ACC112 (cell line): ENCODE data around the gene GAB1.

Experiments
- H2AFZ ChIP-seq: fragments of 200-600 bp; sonication (generic); one replicate; pipeline ENCODE4 v1.6.0; 2017; ENCODE audit warnings: antibody characterized with exemption, low read length; ENCODE audit not compliant: unreplicated experiment
- H3K27ac ChIP-seq: fragments of 200-600 bp; sonication (generic); 2 replicates; pipeline ENCODE4 v1.5.1; 2014; ENCODE audit warnings: low read depth, mild to moderate bottlenecking, antibody characterized with exemption, low read length, moderate library complexity
- H3K27me3 ChIP-seq: fragments of 200-600 bp; sonication (generic); 2 replicates; pipeline ENCODE4 v1.6.1; 2014; ENCODE audit warnings: mild to moderate bottlenecking, antibody characterized with exemption, low read length, moderate library complexity, mixed read lengths; ENCODE audit not compliant: insufficient read depth
- H3K36me3 ChIP-seq: fragments of 200-600 bp; sonication (generic); 2 replicates; pipeline ENCODE4 v1.6.1; 2016; ENCODE audit warnings: mild to moderate bottlenecking, antibody characterized with exemption, low read length, moderate library complexity, mixed read lengths; ENCODE audit not compliant: insufficient read depth
- H3K4me1 ChIP-seq: fragments of 200-600 bp; sonication (generic); one replicate; pipeline ENCODE4 v1.6.1; 2016; ENCODE audit warnings: low read length, mixed read lengths; ENCODE audit not compliant: insufficient read depth, unreplicated experiment, control insufficient read depth
- H3K4me3 ChIP-seq: fragments of 200-600 bp; sonication (generic); 2 replicates; pipeline ENCODE4 v1.5.1; 2014; ENCODE audit warnings: mild to moderate bottlenecking, low read depth, low read length
- H3K79me2 ChIP-seq: fragments of 200-600 bp; sonication (generic); one replicate; pipeline ENCODE4 v1.6.0; 2016; ENCODE audit warnings: low read length; ENCODE audit not compliant: control insufficient read depth, unreplicated experiment, insufficient read depth

Gene GAB1

GRCh38 chr4:143441109-143441508 lies 104.4 kb downstream of the GAB1 start:
- Histone ChIP-seq H3K27ac (no peak overlapping the region), H3K4me3 (no peak overlapping the region), H3K27me3 (no peaks in the 10 kb centered on the region), H3K4me1 (peaks cover 4% of the 10 kb centered on the region), H2AFZ (no peak overlapping the region), H3K79me2 (no peaks in the 10 kb centered on the region), H3K36me3 (peaks cover 11% of the 10 kb centered on the region; the same call in 1 of the 2 replicates)

- Histone ChIP-seq H3K27me3 (no peaks in the 10 kb centered on the region), H3K79me2 (no peaks in the 10 kb centered on the region), H3K36me3 (peaks cover 11% of the 10 kb centered on the region; the same call in 1 of the 2 replicates), H3K27ac (no peak overlapping the region), H3K4me1 (peaks cover 4% of the 10 kb centered on the region), H2AFZ (no peak overlapping the region), H3K4me3 (no peak overlapping the region)
These were observed 105.0 kb downstream of the GAB1 start for GRCh38 chr4:143441678-143442077.

- no peak overlapping the region for H3K4me3 ChIP-seq
- no peak overlapping the region for H2AFZ ChIP-seq
- H3K79me2 ChIP-seq, result no peaks in the 10 kb centered on the region
- 0 out of 2 replicates have a peak, but pooled peaks cover under 1% of the 10 kb centered on the region for H3K36me3 ChIP-seq
- no peak overlapping the region for H3K27ac ChIP-seq
- H3K4me1 ChIP-seq, result peaks cover 1% of the 10 kb centered on the region
- no peaks in the 10 kb centered on the region for H3K27me3 ChIP-seq
These were observed 107.1 kb downstream of the GAB1 start for GRCh38 chr4:143443728-143444127.

DNA sequence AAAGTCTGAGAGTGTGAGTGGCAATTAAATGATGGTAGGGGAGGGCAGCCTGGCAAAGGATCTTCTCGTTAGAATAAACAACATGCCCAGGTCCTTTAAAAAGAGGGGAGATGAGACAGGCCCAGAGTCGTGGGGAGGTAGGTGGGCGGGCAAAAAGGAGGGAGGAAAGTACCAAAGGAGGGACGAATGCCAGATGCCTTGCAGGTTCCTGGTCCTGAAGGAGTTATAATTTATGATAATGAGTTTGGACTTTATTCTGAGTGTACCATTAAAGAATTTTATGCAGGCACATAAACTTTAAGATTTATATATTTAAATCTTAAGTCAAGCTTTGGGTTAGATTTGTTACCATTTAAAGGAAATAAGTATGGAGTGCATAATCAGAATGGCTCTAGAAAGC lies 114.5 kb downstream of the GAB1 start:
- H3K4me1 ChIP-seq, result no peaks in the 10 kb centered on the region
- no peak overlapping the region for H3K4me3 ChIP-seq
- no peaks in the 10 kb centered on the region for H3K36me3 ChIP-seq
- no peak overlapping the region for H2AFZ ChIP-seq
- H3K27ac ChIP-seq, result no peak overlapping the region
- no peaks in the 10 kb centered on the region for H3K79me2 ChIP-seq
- H3K27me3 ChIP-seq, result no peaks in the 10 kb centered on the region

GRCh38 chr4:143455211-143455610 lies 118.5 kb downstream of the GAB1 start:
- Histone ChIP-seq H3K36me3 (no peaks in the 10 kb centered on the region), H3K79me2 (no peaks in the 10 kb centered on the region), H3K4me3 (no peak overlapping the region), H3K4me1 (no peaks in the 10 kb centered on the region), H3K27ac (no peak overlapping the region), H2AFZ (no peak overlapping the region), H3K27me3 (no peaks in the 10 kb centered on the region)

- H2AFZ ChIP-seq, result no peak overlapping the region
- no peaks in the 10 kb centered on the region for H3K79me2 ChIP-seq
- no peaks in the 10 kb centered on the region for H3K4me1 ChIP-seq
- no peak overlapping the region for H3K4me3 ChIP-seq
- no peaks in the 10 kb centered on the region for H3K27me3 ChIP-seq
- H3K27ac ChIP-seq, result no peak overlapping the region
- peaks cover 6% of the 10 kb centered on the region; the same call in 1 of the 2 replicates for H3K36me3 ChIP-seq
These were observed 122.3 kb downstream of the GAB1 start for GRCh38 chr4:143458966-143459365.

- H3K27me3 ChIP-seq, result no peaks in the 10 kb centered on the region
- no peaks in the 10 kb centered on the region for H3K36me3 ChIP-seq
- H3K79me2 ChIP-seq, result no peaks in the 10 kb centered on the region
- no peak overlapping the region for H2AFZ ChIP-seq
- no peak overlapping the region for H3K27ac ChIP-seq
- no peaks in the 10 kb centered on the region for H3K4me1 ChIP-seq
- H3K4me3 ChIP-seq, result no peak overlapping the region
These were observed 136.9 kb downstream of the GAB1 start for GRCh38 chr4:143473334-143474126.

GRCh38 chr4:143477487-143477886 lies 140.8 kb downstream of the GAB1 start:
- Histone ChIP-seq H3K4me1 (no peaks in the 10 kb centered on the region), H3K79me2 (no peaks in the 10 kb centered on the region), H2AFZ (no peak overlapping the region), H3K36me3 (no peaks in the 10 kb centered on the region), H3K4me3 (no peak overlapping the region), H3K27ac (no peak overlapping the region), H3K27me3 (no peaks in the 10 kb centered on the region)

GRCh38 chr4:143481361-143481760 lies 144.7 kb downstream of the GAB1 start:
- no peaks in the 10 kb centered on the region for H3K36me3 ChIP-seq
- no peaks in the 10 kb centered on the region for H3K4me1 ChIP-seq
- no peak overlapping the region for H3K27ac ChIP-seq
- H3K4me3 ChIP-seq, result no peak overlapping the region
- no peaks in the 10 kb centered on the region for H3K27me3 ChIP-seq
- H2AFZ ChIP-seq, result no peak overlapping the region
- H3K79me2 ChIP-seq, result no peaks in the 10 kb centered on the region

DNA sequence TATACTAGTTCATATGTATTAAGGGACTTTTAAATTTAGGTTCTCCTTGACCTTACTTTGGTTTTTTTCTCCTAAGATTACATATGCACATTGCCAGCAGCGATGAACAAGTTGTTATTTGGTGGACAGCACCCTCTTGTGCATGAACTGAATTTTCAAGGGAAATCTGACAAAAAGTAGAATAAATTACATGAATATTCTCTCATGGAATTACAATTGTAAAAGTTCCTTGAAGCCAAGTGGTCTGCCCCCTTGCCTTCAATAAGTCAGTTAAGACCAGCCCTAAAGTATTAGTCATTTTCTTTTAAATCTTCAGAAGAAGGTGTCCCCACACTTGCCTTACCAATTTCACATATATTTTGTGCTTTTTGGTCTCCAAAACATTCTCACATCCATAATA lies 146.2 kb downstream of the GAB1 start:
- Histone ChIP-seq H3K4me3 (no peak overlapping the region), H3K79me2 (no peaks in the 10 kb centered on the region), H3K27me3 (no peaks in the 10 kb centered on the region), H2AFZ (no peak overlapping the region), H3K4me1 (no peaks in the 10 kb centered on the region), H3K27ac (no peak overlapping the region), H3K36me3 (no peaks in the 10 kb centered on the region)

- no peak overlapping the region for H2AFZ ChIP-seq
- no peaks in the 10 kb centered on the region for H3K4me1 ChIP-seq
These were observed 149.6 kb downstream of the GAB1 start for GRCh38 chr4:143486314-143486713.

More at GRCh38 chr4:143486314-143486713, 149.6 kb downstream of the GAB1 start:
- Histone ChIP-seq H3K4me3 (no peak overlapping the region), H3K27ac (no peak overlapping the region), H3K27me3 (no peaks in the 10 kb centered on the region), H3K36me3 (no peaks in the 10 kb centered on the region), H3K79me2 (no peaks in the 10 kb centered on the region)
